ENCODE results near the gene EFNA5.

The EFNA5 gene

DNA sequence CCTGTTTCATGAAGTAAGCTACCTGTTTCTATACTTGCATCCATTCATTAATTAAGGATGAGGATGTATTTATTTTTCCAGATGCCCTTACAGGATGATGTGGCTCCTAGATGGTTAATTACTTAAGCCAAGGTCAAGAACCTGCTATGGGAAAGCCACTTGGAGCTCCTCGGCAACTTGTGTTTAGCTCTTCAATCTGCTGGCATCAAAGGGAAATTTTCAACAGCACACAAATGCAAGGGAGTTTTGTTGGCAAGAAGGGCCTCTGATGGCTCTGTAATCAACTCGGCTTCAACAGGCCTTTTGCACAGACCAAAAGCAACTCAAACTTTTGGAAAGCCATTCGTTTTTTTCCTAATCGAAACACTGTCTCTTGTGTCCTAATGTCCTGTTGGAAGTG lies 125.3 kb downstream of the EFNA5 start:
- no peak for DNase-seq (ENCODE audit: low read depth in 2 of 2)

DNA sequence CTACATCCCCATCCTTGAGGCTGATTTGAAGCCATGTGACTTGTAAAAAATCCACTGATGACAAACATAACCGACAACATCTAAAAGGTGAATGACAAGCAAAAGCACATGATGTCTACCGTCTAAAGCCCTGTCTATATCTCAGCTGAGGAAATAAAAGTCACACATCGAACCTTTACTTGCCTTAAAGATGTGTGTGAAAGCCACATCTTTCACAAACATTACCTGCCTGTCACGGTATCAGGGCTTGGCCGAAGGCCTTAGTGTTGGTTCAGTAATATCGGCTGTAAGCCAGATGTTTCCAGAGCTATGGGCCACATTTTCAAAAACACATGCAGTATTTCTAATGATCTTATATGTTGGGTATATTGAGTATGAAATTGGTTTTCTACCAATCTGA lies 125.8 kb downstream of the EFNA5 start:
- no peak for DNase-seq (ENCODE audit: low read depth in 2 of 2)

DNA sequence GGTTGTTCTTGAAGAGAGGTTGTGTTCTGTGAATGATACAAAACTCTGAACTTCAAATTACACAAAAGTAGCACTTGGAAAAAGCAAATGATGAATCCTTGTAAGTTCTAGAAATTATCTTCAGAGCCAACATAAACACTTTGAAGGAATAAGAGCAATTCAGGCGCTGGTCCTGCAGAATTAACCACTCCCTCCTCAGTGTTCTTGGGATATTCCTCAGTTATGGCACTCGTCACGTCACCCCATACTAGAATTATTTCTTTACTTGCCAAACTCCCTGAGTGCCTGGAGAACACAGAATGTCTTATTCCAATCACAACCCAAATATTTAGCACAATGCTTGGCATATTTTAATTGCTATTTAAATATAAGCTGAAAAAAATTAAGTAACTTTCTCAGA lies 126.3 kb downstream of the EFNA5 start:
- no peak for DNase-seq (ENCODE audit: low read depth in 2 of 2)

DNA sequence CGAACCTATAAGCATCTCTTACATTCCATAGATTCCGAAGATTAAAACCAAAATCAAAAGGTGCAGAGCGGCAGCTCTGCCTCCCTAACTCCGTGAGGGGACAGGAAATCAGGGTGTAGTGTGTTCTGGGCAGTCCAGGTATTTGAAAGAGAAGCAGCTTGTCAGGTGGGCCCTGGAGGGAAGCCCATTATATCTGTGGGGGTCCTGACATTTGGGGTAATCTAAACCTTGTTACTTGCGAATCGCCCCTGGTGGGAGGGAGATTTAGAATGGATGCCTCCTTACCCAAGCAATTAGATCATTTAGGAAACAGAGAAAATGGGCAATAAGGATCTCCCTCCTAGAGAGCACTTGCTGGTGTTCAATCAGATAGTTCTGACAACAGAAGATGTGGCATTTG lies 126.9 kb downstream of the EFNA5 start:
- DNase-seq (ENCODE audit: low read depth in 2 of 2) = no peak

DNA sequence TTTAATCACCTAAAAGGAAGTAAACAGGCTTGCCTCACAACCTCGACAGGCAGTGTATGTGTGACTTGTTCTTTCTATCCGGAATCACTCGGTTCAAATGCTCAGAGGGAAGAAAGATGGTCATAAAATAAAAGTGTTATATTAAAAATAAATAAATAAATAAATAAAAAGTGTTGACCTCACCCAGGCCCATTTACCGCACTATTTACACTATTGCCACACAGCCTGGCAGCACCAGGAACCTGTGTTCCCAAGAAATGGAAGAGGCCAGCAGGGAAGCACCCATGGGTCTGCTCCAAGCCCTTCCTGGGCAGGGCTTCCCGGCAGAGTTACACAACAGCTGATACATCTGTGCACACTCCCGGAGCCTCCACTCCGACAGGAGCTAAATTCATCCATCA lies 127.9 kb downstream of the EFNA5 start:
- no peak for DNase-seq (ENCODE audit: low read depth in 2 of 2)

DNA sequence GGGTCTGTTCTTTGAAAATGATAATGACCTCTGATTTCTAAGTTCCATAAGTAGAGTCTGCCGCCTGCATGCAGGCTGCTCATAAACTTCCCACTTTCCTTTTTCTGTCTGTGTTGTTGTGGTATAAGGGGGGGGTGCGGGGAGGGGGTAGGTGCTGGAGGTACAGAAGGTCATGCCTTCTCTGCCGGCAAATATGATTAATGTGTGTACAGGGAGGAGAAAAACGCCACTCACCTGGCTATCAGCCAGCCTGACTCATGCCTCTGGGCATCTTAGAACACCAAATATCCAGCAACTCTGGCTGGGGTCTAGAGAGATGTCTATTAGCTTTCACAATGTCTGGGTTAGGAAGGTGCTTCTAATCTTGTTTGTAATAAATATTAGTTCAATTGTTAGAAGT lies 128.3 kb downstream of the EFNA5 start:
- no peak for DNase-seq (ENCODE audit: low read depth in 2 of 2)

DNA sequence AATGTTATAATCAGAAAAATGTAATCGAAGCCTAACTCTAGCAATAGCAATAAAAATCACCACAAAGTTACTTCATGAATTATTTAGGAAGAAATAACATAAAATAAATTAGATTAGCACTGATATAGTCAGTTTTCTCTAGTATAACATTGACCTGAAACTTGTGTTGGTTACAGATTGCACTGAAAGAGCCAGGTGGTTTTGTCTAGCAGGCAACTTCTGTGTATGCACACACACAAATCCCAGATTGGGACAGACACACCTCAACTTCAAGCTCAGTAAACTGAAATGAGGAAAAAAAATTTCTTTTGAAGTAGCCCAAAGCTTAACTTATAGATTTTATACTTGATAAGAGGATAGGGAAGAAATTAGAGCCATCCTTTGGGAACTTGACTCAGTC lies 129.3 kb downstream of the EFNA5 start:
- DNase-seq (ENCODE audit: low read depth in 2 of 2) = no peak

DNA sequence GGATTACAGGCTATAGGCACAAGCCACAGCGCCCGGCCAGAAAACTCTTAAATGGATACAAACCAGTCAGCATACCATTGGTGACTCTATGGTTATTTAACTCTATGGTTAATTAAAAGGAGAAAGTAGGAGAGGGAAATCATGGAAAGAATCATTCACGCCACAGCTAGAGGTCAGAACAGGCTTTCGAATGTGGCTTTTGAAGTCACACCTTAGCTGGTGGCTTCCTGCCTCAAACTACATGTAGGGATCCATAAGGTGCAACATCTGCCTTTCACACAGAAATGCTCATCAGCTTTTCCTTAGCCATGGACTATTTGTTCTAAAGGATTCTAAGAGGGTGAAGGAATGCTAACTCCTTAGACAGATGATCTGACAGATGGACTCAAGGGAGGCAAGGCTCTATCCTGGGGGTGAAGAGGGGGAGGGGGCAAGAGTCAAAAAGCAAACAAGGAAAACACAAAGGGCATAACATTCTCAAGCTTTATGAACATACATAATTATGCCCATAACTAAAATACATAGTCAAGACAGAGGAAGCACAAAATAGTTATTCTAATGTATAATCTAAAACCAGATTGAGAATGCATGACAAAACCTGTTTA lies 130.9 kb downstream of the EFNA5 start:
- DNase-seq (ENCODE audit: low read depth in 2 of 2) = no peak

DNA sequence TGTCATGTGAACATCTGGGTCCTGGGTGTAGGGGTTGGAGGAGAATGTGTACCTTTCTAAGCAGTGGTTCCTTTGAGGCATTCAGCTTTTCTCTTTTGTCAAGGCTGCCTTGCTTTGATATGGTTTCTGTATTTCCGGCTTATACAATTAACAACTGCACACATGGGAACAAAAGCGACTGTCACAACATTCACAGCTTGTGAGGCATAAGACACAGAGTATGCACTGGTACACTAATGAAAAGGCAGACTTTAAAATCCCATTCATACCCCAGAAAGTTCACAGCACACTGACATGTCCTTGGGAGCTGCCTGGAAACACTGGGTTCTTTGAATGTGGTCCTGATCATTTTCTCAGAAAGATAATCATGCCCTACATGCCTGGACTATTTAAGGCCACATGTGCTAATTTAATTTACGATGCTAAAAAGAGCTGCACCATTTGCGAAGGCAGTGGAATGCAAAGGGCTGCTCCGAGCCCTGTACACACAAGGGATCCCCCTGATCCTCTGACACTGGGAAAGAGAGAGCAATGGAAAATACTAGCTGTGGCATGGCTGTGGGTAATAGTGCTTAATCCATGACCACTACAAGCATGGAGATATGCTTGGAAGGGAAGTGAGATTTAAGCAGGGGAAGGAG lies 131.8 kb downstream of the EFNA5 start:
- no peak for DNase-seq (ENCODE audit: low read depth in 2 of 2)

DNA sequence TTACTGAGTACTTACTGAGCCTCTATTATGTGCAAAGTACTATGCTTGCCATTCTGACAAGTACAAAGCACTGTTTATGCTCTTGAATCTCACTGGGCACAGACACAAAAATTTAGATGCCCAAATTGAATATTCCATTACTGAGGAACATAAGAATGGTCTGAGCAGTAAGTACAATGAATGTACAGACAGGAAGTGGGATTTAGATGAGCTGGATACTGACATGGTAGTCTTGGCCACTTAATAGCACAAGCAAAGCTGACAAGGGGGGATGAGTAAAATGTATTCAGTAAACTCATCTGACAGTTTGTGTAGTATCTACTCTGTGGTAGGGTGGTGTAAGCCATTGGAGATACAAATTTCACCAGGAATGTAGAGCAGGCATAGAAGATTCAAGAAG lies 132.4 kb downstream of the EFNA5 start:
- DNase-seq (ENCODE audit: low read depth in 2 of 2) = no peak

DNA sequence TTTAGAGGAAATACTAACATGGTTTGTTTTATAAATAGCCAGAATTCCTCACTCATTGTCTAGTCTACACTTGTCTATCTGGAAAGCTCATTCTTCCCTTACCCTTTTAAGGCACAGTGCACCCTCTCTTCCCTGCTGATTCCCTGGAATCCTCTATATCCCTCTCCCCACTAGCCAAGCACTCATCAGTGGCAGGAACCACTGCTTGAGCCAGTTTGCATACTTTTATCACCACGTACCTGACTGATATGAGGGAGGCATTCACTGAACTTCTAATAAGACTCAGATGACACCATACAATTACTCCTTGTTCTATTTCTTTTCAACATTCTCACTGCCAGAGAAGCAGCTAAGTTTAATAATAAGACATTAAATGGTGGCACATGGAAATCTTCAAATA lies 134.9 kb downstream of the EFNA5 start:
- no peak for DNase-seq (ENCODE audit: low read depth in 2 of 2)

DNA sequence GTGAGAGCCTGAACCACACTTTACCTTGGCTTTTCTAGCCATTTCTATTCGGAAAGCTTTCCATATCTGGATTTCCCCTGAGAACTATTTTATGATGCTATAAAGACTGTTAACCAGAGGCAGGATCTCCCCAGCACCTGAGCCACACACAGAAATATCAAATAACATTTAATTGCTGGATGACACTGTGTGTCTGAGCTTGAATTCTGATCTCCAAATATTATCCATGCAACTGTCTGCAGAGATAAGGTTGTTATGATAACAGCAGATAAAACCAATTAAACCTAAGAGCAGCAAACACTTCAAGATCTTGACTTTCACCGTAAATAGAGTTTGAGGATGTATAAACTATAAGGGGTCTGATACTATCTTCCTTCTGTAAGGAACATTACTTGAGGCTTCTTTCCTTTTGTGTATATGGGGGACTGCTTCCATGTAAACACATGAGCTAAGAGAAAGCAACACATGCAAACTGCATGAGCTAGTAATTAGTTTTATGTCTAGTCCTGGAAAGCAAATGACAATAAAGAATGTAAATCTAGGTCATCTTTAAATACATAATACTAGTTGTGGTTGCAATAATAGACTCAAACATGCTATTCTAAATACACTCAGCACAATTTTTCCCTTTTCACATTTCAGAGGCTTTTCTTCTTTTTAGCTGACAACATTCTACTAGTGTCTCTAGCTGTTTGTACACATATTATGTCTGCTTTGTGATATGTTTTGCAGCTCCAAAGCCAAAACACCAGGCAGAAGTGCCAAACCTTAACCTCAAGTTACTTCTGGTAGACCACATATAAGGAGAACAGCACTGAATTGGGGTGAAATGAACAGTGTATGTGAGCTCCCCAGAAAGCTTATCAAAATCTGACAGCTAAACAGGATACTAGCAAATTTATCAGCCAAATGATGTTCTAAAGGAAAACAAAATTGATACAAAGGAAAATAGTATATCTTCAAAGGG lies 136.5 kb downstream of the EFNA5 start:
- DNase-seq (ENCODE audit: low read depth in 2 of 2) = no peak

DNA sequence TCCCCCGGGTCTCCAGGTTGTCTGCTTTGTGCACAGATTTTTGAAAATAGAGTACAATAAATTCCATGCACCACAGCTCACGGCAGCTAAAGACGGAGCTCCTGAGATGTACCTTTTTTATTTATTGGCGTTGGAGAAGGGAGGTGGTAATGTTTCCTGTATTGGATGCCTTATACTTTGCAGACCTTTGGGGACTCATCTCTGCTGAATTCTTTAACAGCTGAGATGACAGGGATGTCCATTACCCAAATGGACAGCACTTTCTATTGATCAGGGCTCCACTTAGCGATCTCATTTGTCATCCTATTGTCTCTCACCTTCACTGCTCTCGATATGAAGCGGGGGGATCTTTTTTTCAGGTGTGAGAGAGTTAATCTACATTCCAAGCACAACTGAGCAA lies 137.8 kb downstream of the EFNA5 start:
- DNase-seq (ENCODE audit: low read depth in 2 of 2) = no peak

DNA sequence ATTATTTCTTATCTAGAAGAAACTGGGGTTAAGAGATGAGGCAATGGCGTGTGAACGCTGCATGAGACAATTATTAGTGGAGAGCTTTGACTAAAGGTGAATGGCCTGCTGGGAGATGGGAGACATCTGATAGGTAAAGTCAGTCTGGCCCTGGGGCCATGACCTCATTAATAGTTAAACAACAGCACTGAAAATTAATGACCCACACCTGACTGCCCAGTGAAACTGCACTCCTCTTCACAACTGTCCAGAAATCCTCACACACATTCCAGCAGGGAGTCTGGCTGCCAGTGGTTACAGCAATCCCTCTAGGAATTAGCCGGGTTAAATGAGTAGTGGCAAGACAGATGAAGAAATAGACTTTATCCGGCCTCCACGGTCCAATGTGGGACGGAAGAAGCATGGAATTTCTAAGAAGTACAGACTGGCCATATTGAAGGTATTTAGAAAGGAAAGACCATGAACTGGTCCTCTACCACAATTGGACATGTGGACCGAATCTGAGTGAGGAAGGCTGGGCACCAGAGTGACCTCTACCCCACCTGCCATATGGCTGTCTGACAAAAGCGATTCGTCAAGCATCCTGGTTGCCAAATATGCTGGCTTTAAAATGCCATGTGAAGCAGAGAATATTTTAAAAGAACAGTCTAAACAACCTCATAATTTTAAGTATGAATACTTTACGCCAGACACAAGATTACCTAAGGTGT lies 138.4 kb downstream of the EFNA5 start:
- no peak for DNase-seq (ENCODE audit: low read depth in 2 of 2)

DNA sequence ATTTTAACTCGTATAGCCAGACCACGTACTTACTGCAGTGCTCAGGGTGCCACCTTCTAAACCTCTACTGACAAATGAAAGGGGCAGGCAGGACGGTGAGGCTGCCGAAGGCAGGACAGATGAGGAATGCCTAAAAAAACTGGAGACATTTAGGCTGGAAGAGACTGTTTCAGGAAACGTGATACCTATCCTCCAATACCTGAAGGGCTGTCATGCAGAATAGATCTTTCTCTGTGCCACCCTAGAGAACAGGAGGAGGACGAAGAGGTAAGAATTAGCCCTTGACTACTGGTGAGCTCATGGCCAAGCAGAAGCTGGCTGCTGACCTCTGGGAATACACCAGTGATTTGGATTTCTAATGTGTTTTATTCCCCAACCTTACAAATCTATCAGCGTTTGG lies 139.4 kb downstream of the EFNA5 start:
- DNase-seq (ENCODE audit: low read depth in 2 of 2) = no peak

DNA sequence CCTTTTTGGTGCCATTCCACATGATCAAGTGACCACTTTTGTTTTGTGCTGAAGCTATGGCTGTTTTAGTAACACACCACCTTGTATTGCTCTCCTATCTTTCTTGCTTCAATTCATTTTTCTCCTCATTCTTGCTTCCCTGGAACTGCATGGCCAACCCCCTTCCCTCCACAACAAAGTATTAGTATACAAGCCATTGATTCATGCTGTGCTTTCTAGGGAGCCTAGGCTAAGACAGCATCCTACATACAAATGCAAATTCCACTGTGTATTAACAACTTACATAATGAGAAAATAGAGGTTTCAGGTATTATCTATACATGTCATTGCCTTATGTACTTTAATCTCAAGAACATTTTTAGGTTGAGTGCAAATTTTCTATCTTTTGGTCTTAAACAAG lies 141.1 kb downstream of the EFNA5 start:
- DNase-seq (ENCODE audit: low read depth in 2 of 2) = no peak

DNA sequence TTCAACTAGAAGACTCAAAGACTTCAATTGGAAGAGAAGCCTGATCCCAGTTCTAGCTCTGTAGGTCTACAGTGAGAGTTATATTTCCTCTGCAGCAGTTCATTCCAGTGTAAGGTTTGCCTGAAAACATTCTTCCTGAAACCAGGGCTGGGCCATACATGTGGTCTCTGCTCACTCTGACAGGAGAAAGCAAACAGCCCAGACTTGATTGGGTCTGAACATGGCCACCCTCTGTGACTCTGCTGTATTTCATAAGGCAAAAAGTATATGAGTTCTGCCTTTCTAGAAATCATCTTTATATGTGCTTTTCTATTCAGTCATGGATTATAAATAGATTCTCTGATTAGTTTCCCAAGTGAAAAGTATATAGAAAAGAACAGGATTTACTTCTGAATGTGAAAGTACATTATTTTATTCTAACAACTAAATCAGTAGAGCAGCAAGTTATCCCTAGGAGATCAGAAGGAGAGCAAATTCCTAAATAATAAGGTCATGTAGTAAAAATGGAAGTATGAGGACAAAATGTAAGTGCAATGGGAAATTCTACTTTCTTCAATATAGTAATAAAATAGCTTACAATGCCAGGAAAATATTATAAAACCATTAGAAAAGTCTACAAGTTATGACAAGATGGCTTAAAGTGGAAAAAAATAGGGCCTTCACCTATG lies 144.3 kb downstream of the EFNA5 start:
- DNase-seq (ENCODE audit: low read depth in 2 of 2) = no peak

DNA sequence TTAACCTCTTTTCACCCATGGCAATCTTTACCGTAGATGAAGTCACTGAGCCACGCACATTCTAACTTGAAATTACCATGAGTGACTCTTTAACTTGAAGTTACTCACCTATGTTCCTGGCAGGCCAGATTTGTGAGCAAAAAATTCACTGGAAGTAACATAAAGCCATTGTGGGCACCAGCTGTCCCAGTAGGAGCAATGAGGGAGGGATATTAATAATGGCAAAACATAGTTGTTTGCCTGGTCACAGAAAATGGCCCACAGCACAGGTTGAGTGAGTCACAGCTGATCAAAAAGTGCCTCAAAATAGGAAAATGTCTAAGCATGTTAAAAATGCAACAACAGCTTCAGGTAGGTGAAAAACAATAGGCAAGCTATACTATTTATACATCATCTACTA lies 146.6 kb downstream of the EFNA5 start:
- DNase-seq (ENCODE audit: low read depth in 2 of 2) = no peak

DNA sequence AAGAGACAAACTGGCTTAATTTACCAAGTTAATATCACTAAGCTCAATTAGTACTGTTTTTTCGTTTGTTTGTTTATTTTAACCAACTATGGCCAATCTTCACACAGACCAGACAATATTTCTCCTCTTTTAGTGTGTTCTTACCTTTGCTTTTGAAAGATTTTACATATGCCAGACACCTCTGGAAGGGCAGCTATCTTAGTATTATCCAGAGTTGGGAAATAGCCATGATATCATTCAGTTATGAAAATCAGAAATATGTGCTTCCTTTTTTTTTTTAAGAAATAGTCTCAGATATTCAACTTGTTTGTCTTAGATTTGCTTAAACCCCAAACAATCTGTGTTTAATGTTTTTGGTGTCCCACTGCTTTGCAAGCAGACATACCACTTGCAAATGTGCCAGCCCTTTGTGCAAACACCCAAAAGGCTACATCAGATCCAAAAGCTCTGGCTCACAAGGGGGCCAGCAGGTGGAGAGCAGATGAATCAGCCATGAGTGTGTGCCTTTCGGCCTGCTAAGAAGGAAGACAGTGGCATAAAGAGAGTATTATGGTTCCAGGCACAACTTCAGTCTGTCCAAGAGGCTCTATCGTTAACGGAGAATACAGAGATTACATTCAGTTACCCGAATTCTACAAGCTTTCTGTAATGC lies 147.6 kb downstream of the EFNA5 start:
- DNase-seq (ENCODE audit: low read depth in 2 of 2) = no peak

DNA sequence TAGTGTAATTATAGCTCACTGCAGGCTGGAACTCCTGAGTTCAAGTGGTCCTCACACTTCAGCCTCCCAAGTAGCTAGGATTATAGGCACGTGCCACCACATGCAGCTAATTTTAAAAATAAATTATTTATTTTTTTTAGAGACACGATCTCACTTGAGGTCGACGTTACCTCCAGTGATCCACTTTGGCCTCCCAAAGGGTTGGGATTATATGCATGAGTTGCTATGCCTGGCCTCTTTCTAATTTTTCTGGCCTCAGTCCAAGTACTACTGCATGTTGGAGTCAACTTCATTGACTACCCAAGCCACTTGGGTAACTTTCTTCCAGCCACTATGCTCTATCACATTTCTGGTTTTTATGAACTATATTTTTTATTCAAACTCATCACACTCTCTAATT lies 148.3 kb downstream of the EFNA5 start:
- no peak for DNase-seq (ENCODE audit: low read depth in 2 of 2)

DNA sequence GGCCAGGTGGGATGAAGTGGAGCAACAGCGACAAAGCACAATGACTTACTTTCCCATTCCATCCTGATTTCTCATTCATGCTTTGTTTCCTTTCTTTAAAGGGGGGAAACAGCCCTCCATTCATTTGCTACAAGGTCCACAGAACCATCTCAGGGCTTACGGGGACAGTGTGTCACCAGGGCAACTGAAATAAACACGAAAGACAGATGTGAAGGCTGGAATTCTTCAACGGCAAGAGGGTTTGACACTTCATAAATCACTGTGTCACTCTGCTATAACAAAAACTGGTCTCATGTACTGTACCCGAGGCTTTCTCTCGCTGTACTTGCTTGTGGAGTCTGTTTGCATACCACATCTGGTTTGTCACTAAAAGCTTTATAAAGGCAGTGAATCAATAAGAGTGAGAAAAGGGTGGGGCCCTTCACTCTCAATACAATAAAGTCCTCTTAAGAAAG lies 150.8 kb downstream of the EFNA5 start:
- no peak for DNase-seq (ENCODE audit: low read depth in 2 of 2)

Data from stimulated activated CD8-positive, alpha-beta memory T cell treated with anti-CD3 and anti-CD28 coated beads, Interleukin-7, amount 100 ng/mL, for 1 hour (primary cell).